ENCODE data around the gene ACO1.
A peak's percentile ranks its signal among the peaks of the same experiment; 100 is the strongest.

The ACO1 gene

GRCh38 chr9:32419921-32420320, 35.5 kb downstream of the ACO1 start:
- no peak for DNase-seq (ENCODE audit: low read depth in 2 of 2)

GRCh38 chr9:32422237-32422806, 37.9 kb downstream of the ACO1 start:
- no peak for DNase-seq (ENCODE audit: low read depth in 2 of 2)

- no peak for DNase-seq (ENCODE audit: low read depth in 2 of 2)
Measured at GRCh38 chr9:32423371-32423770, 38.9 kb downstream of the ACO1 start.

GRCh38 chr9:32424616-32425015, 40.2 kb downstream of the ACO1 start:
- DNase-seq (ENCODE audit: low read depth in 2 of 2), result no peak

- no peak for DNase-seq (ENCODE audit: low read depth in 2 of 2)
Measured at GRCh38 chr9:32426278-32426939, 42.0 kb downstream of the ACO1 start.

GRCh38 chr9:32427111-32427873, 42.8 kb downstream of the ACO1 start:
- DNase-seq (ENCODE audit: low read depth in 2 of 2), result no peak

GRCh38 chr9:32430720-32431119, 46.3 kb downstream of the ACO1 start:
- DNase-seq (ENCODE audit: low read depth in 2 of 2), result no peak

- no peak for DNase-seq (ENCODE audit: low read depth in 2 of 2)
Measured at GRCh38 chr9:32431196-32431595, 46.8 kb downstream of the ACO1 start.

- peak in 1 of 2 experiments; percentile 9 for DNase-seq (ENCODE audit: low read depth in 2 of 2)
Measured at GRCh38 chr9:32431940-32432555, 47.6 kb downstream of the ACO1 start.

GRCh38 chr9:32434892-32435291, 50.4 kb downstream of the ACO1 start:
- no peak for DNase-seq (ENCODE audit: low read depth in 2 of 2)

GRCh38 chr9:32441678-32442077, 57.2 kb downstream of the ACO1 start:
- DNase-seq (ENCODE audit: low read depth in 2 of 2), result no peak

- no peak for DNase-seq (ENCODE audit: low read depth in 2 of 2)
Measured at GRCh38 chr9:32442433-32442832, 58.0 kb downstream of the ACO1 start.

GRCh38 chr9:32449969-32450368, 65.5 kb downstream of the ACO1 start:
- no peak for DNase-seq (ENCODE audit: low read depth in 2 of 2)

GRCh38 chr9:32454280-32454679, 69.8 kb downstream of the ACO1 start:
- DNase-seq (ENCODE audit: low read depth in 2 of 2), result no peak

GRCh38 chr9:32455738-32456137, 71.3 kb downstream of the ACO1 start:
- DNase-seq (ENCODE audit: low read depth in 2 of 2), result no peak

- no peak for DNase-seq (ENCODE audit: low read depth in 2 of 2)
Measured at GRCh38 chr9:32456564-32456963, 72.1 kb downstream of the ACO1 start.

- DNase-seq (ENCODE audit: low read depth in 2 of 2), result no peak
Measured at GRCh38 chr9:32463500-32464293, 79.3 kb downstream of the ACO1 start.

- DNase-seq (ENCODE audit: low read depth in 2 of 2), result no peak
Measured at GRCh38 chr9:32468740-32469139, 84.3 kb downstream of the ACO1 start.

GRCh38 chr9:32472344-32472743, 87.9 kb downstream of the ACO1 start:
- DNase-seq (ENCODE audit: low read depth in 2 of 2), result no peak

GRCh38 chr9:32483343-32483742, 98.9 kb downstream of the ACO1 start:
- DNase-seq (ENCODE audit: low read depth in 2 of 2), result no peak

- no peak for DNase-seq (ENCODE audit: low read depth in 2 of 2)
Measured at GRCh38 chr9:32486839-32487562, 102.6 kb downstream of the ACO1 start.

All from stimulated activated CD4-positive, alpha-beta T cell treated with anti-CD3 and anti-CD28 coated beads, Interleukin-12 subunit alpha, Interleukin-12 subunit beta, amount 100 ng/mL, for 24 hours (primary cell).